ENCODE results near the gene KCNMA1.

The KCNMA1 gene

DNA sequence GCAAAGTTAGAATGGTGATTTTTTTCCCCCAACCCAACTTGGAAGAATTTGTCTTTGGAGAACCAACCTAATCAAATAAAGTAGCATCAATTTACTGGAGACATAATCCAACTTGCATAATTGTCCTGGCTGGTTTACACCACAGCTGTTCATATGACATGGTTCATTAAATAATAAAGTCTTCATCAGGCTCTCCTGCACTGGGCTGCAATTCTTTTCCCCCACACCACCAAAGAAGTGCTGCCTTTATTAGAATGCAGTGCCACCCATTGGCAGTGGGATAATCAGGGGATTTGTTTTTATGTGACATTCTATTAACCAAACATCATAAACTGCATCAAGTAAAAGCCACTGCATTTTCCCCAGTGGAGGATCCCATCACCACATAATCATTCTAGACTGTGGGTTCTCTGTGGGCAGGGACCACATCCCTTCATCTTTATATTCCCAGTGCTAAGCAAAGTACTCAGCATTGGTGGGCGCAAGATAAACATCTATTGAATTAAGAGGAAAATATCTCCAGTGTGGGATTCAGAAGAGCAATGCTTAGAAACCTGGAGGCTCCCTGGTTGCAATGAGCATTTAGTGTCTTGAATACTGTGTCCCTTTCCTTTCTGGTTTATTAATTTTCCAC lies 322.0 kb downstream of the KCNMA1 start:
- no peak for DNase-seq

DNA sequence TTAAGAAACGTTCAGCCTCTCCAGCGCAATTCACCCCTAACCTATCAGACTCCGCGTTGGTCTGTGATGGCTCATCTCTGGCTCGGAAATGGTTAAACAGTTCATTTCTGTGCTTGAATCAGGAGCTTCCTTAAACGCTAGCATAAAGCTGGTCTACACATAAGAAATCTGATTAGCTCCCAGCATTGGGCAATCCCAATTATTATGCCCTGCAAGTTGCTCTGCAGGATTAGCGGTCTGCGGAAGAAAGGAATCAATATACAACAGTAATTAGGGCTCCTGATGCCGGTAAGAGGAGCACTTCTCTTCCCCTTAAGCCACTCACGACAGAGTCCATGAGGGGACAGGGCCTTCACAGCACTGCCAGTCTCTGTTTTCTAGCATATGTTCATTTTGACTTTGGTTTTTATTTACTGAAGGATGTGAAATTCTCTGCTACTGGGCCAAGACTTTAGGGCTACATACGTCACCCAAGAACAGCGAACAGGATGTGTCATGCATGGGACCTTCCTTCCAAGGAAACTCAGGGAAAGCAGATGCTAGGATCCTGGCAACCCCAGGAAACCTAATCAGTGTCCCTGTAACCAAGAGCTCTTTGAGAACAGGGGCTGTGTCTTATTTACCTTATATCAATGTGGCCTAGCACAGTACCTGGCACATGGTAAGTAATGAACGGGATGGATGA lies 324.4 kb downstream of the KCNMA1 start:
- no peak for DNase-seq

DNA sequence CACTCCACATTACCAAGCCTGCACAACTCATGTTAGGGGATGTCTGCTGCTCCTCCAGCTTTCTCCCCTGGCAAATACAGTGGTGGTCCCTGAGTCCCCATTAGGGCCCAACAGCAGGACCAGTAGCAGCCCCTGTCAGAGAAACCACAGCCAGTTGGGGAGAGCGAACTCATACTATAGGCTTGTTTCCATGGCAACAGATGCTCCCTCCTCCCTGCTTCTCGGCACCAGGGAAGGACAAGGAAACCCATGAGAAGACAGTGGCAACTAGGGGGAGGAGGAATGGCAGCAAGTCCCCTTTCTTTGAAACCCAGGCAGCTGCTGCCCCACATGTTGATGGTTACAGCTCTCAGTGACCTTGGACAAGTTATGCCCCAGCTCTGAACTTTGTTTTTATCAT lies 326.4 kb downstream of the KCNMA1 start:
- no peak for DNase-seq

DNA sequence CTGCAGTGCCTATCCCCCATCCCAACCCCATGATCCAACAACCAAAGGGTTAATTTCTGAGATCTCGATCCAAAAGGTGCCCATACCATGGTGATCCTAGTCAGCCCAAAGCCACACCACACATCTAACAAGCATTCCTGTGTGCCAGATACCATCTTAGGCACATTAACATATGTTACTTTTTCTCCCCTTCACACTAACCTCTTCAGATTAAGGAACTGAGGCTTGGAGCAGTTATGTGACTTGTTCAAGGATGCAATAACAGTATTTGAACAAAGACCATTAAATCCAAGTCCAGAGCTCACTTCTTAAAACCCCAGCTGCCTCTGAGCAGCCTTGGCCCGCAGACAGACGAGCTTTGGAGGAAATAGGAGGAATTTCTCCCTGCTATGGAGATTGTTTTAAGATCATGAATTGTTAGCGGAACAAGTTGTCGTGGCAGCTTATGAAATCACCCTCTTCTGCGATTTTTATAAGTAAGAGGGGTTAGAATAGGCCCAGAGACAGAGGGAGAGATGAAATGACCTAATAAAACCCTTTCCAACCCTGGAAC lies 327.2 kb downstream of the KCNMA1 start:
- DNase-seq = no peak

DNA sequence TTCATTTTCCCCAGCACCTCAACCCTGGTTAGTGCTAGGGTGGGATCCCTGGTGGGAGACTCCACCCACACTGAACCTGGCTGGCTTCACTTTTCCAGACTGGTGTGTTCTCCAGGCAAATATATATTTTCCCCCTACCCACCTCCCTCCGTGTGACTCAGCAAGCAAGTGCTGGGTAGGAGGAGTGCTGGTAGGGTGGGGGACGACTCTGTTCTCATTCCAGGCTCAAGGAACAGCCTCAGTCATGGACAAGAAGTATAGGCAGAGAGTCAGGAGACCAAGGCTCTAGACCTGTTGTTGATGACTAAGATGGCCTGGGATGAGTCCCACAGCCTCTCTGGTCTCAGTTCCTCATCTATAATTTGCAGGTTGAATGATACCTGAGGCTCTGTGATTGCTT lies 328.1 kb downstream of the KCNMA1 start:
- DNase-seq = no peak

DNA sequence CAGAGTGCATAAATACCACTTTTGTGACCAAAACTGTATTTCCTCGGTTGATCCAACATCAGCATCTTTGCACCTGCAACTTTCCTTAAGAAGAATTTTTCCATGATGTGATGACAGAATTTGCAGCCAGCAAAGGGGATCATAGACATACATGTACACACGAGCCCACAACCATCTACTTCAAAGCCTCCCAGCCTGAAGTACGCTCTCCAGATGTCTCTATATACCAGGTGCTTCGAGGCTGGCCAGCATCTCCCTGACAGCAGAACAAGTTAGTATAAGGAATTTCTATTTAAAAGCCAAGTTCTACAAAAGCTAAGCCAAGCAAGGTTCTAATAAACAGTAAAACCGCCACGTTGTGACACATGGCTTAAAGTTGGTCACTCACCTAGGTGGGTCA lies 328.5 kb downstream of the KCNMA1 start:
- DNase-seq = no peak

DNA sequence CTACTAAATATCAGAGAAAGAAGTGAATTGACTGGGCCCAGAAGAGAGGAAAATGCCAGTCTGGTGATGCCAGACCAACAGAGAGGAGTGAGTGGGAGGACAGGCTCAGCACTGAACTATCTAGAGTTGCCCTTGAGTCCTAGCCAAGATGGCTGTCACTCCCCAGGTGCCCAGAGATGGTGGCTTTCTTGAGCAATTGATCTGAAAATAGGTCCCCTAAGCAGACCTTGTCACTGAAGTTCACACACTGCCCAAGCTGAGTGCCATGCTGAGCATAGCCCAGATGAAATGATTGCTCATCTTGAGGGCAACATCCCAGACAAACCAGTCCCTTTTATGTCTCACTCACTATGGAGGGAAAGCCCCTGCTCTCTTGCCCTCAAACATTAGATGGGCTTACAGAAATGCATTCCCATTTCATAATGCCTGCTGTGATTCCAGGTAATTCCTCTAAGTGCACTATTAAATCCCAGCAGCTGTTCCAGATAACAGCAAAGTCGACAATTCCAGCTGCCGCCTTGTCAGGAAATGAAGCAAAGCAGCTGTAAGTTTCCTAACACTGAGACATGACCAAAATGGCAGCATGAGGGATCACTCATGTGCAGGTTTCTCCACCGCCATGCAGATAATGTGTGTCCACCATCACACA lies 329.4 kb downstream of the KCNMA1 start:
- no peak for DNase-seq

DNA sequence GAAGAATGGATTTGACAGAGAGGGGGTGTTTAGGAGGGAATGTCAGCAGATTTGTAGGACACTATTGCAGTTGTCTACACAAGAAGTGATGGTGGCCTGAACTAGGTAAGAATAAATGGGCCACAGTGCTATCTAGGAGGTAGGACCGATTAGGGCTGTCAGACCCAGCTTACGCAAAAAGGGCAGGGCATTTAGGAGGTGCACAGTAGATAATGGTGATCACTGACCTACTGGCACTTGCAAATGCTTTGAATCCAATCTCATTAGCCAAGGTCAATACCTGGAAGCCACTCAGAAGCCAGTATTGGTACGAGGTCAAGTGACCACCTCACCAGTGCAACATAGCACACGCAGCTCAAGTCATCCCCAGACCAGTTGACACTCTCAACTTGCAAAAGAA lies 330.9 kb downstream of the KCNMA1 start:
- DNase-seq = no peak

DNA sequence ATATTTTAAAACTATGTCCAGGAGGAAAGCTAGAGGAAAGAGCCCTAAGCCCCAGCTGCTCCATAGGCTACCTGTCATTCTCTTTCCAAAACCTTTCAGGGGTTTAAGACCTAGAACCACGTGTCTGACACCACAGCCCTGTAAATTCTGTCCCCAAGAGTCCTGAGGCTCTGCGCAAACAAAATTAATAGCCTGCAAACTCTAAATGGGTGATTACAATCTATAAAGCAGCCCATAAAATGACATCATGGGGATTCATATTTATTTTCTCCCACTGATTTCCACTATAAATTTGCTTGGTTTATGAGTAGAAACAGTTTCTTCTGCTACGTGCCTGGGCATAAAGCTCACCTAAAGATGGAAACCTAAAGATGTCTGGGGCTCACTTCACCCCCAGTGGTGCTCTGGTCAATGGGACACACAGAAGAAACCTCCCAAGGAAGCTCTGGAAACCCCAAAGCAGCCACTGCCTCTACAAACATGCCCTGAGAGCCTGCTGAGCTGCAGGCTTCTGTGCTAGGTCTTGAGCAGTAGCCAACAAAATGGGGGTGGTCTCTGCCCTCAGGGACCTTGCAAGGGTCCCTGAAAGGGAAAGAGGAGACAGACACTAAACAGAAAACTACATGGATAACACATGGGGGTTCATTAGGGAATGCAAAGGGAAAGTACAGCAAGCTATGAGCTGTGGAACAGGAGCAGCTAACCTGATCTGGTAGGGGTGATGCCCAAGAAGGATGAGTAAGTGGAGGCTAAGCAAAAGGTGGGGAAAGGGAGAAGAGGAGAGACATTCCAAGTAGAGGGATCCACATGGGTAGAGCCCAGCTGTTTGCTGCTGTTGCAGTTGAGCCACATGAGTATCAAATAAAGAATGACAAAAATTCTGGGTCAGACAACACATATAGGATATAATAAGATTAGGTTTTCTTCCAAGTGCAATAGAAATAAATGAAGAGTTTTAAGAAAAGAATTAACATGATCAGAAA lies 331.7 kb downstream of the KCNMA1 start:
- DNase-seq = no peak

DNA sequence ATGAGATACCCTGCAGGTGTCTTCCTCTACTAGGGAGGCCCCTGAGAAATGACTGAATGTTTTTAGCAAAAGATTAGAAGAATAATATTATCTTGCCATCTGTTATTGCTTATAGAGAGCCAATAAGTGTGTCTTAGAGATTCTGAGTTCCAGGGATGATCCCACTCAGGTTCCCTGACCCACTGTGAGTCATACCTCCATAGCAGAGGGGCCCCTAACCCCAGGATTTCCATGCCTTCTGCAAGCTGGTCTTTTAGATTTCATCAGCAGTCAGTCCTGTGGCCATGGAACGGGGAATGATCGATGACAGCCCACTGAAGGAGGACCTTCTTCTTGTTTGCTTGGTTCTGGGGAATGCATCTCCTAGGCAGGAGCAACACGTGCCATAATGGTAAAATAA lies 333.4 kb downstream of the KCNMA1 start:
- DNase-seq = no peak

DNA sequence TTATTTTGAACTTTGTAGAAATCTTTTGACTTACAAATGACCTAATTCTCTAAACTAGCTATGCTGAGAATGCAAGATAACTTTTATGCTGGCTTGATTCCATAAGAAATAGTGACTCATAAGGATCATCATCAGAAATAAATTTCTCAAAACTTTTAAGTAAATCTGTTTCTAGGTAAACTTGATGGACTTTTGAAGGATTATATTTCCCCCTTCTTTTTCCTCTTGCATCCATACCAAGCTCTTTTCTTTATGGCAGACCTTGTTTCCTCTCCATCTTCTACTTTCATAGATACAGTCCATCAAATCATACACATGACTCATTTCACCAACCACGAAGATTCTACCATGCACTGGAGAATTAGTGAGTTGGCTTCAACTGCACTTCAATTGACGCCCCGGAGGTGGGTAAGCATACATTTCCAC lies 336.3 kb downstream of the KCNMA1 start:
- DNase-seq = no peak

DNA sequence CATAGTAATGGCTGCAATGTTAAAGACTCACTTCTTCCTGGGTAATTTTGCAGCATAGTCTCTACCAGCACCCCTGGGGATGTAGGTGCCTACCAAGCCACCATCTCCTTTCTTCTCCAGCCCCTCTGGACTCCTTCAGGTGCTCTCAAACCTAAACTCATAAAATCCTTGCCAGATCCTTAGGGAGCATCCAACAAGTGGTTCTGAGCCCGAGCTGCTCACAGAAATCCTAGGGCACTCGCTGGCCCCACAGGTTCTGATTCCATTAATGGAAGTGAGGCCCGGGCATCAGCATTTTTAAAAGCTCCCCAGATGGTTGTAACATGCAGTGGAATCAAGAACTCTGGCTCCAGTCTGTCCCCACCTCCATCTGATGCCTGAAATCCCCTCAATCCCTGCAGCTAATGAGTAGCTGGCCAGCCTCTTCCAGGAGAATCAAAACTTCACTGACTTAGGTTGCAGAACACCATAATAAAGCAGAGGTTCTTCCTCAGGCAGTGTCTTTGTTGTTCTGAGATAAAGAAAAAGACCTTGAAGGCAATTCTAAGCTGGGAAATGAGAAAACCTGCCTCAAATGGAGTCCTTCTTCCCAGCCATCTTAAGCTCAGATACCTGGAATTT lies 336.8 kb downstream of the KCNMA1 start:
- no peak for DNase-seq

DNA sequence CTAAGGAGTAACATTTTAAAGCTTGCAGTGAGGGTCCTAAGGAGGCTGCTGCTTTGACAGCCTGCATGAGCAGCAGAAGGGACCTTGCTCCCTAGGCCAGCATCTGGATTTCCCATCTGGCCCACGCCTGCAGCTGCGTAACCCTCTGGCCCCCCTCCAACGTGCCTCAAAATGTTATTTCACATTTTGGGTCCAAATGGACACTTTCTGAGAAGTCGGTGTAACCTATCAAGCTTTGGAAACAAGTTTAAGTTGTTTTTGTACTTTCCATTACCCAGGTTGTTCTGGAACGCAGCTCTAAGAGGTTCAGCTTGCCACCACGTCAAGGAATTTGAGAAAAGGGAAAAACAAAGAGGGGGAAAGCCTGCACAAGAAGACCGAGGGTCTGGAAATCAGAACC lies 338.3 kb downstream of the KCNMA1 start:
- DNase-seq = peak; percentile 75

DNA sequence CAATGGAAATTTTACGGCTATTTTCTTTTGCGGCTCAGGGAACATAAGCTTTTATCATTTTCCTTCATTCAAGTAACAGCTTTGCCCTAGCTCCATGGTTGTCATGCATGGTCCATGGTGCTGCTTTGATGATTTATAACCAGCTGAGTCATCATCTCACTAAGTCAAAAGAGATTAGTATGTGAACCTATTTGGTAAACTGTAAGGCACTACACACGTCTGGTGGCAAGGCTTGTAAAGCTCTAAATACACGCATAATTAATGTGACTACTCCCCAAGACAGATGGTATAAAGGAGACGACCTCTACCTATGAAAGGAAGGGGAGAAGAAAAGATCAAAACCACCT lies 340.2 kb downstream of the KCNMA1 start:
- DNase-seq = no peak

DNA sequence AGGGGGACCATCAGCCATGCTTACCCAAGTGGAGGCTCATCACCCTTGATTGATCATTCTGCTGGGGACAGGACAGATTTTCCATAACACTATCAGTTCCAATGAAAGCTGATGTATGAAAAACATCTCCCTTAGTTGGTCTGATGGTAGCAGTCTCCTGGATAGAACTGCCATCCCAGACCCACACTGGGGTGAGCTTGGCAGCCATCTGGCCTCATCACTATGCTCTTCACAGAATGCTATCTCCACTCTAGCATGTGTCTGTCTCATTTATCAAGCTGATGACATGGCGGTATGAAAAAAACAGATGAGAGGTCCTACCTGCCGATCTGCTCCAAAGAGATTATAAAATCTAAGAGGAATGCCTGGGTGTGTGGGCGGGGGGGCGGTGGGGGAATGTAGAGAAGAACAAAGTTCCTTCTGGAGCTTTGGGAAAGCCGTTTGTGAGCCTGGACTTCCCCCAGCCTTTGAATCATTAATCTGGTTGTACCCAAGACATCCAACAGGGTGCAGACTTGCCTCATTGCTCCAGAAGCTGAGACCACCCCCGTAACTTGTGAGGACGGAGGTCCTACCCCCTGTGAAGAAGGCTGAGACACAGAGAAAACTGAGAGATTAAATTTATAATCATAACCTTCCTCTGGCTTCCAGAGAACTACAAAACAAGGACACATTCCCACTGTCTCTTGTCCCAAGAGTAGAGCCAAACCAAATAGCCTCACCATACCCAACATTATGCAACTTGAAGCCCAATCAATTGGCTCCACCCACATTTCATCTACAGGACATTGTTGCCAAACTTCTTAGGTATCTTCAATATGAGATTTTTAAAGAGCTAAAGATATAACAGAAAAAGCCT lies 340.8 kb downstream of the KCNMA1 start:
- no peak for DNase-seq

DNA sequence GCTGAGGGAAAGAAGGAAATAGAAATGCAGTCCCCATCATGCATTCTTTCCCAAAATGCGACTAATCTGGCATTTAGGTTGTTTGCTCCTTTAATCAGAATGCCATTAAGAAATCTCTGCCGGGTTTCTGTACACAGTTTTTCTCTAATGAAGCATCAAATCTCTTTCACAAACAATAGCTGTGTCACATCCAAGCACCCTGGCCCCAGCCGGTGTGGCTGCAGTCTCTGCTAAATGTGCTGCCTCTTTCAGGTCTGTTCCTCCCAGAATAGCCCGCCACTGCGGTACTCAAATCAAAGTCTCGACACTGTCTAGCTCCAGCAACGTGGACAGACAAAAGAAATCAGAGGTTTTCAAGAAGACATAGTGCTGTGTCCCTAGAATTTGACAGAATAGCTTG lies 343.8 kb downstream of the KCNMA1 start:
- DNase-seq = no peak

DNA sequence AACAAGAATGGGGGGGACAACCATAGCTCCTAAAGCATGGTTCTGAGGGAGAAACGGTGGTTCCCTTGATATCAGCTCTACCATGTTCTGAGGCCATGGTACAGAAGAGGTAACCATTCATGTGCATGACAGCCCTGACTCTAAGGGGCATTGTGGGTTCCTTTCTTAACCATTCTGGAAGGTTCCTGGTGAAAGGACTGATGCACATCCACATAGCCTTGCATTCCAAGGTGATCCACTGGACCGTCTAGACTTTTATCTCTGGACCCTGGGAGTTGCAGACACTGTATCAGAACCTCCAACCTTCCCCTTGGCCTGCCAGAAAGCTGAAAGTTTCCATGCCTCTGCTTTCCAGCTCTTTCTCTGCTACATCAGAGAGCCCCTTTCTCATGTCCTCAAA lies 344.3 kb downstream of the KCNMA1 start:
- no peak for DNase-seq

DNA sequence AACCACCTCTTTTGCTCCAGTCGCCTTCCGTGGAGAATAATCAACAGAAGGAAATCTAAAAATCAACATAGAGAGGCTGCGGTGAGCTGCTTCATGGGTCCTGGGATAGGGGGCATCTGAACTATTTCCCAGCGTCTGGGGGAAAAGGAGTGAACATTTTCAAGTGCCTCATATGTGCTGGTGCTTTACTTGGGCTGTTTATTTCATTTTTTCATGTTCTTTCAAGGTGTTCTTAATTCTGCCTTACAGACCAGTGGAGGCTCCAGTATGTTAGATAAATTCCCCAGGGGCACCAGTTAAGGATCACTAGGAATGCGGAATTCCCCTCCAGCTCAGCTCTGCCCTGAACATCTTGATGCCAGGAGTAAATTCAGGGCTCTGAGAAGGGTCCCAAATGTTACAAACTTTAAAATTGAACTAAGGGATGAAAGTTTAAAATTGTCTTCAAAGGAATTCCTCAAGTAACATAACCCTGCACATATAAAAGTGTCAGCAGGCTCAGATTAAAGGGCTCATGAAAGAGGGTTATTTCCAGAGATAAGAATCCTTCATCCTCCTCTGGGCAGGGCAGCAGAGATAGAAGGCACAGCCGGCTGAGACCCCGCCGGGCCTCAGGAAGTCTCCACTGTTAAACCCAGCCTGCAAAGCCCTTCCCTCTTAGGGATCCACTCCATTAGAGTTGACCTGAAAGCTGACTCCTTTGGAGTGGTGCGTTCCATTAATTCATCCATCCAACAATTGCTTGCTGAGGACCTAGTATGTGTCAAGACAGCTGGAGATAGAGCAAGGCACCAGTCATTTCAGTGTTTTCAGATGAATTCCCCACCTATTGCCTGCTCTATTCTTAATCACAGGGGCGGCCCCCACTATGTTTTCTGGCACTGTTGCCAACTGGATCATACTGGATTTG lies 345.8 kb downstream of the KCNMA1 start:
- DNase-seq = no peak

DNA sequence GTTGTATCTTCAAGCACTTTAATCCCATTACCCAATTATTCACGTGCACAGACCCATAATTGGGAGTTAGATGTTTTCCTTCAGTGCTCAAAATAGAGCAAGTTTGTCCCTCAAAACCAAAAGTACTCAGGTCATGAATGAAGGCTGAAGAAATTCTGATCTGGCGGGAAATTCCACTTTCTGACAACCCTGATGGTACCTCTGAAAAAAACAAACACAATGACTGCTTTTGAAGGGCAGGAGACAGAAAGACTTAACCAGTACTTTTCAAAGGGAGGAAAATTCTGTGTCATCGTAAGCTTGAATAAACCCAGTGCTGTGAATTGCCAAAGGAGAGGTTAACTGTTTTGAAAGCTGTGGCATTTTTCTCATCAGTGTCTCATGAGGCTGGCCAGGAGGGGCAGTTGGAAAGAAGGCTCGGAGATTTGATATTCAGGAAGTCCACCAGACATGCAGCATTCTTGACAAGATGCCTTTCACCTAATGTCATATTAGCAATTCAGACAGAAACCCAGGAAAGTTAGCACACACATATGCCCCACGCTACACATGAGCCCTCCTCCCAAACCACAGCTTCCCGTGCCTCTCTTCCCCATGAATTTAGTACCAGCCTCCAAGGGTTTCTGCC lies 347.0 kb downstream of the KCNMA1 start:
- DNase-seq = no peak

DNA sequence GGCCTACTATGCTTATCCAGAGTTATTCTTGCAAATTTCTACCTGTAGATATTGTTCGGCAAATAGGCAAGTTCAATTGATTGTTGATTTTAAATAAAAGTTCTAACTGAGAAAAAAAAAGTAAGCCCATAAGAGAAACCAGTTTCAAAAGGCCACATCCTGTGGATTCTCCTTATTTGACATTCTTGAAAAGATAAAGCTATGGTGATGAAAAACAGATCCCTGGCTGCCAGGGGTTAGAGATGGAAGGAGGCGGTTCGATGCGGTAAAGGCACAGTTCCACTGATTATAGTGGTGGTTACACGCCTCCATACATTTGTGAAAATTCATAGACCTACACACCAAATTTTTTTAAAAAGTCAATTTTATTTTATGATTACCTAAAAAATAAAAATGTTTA lies 347.8 kb downstream of the KCNMA1 start:
- no peak for DNase-seq

All from left hindlimb (tissue), 1 donor.